ENCODE data around the gene C10orf62.

The C10orf62 gene

GRCh38 chr10:97608991-97609561, 19.6 kb downstream of the C10orf62 start:
- ChIA-PET POLR2A (no interaction called here), CTCF (interaction anchor here (0.6 to 6.5 kb wide), 3 partner anchors 37 to 127 kb away, joined by 3 to 33 read pairs (median 4); partner anchors contain the start of gene ANKRD2)
- Histone ChIP-seq H3K4me3 (ENCODE audit: low read depth, low read length) (no peak overlapping the region), H3K4me1 (ENCODE audit: control insufficient read depth, insufficient read depth, low read length) (no peaks in the 10 kb centered on the region), H3K9me3 (ENCODE audit: control insufficient read depth, insufficient read depth, low read depth, low read length) (no peaks in the 10 kb centered on the region), H3K36me3 (ENCODE audit: control insufficient read depth in 2 of 2, insufficient read depth in 1 of 2, low read length in 2 of 2) (no peaks in the 10 kb centered on the region; a peak in 1 of 3 replicates), H3K27ac (ENCODE audit: extremely low read depth, low read depth, low read length) (no peak overlapping the region)
- TF ChIP-seq ZNF398 (tag by site-specific recombination; IDR thresholded peaks at IDR 0.05) (no peak), ZNF157 (tag by site-specific recombination; IDR thresholded peaks at IDR 0.05) (no peak), ZFHX2 (tag by site-specific recombination; conservative IDR thresholded peaks at IDR 0.05) (no peak)

GRCh38 chr10:97611473-97611872, 22.0 kb downstream of the C10orf62 start:
- POLR2A ChIA-PET, result no interaction called here

More at GRCh38 chr10:97611473-97611872, 22.0 kb downstream of the C10orf62 start:
- Histone ChIP-seq H3K36me3 (ENCODE audit: control insufficient read depth in 2 of 2, insufficient read depth in 1 of 2, low read length in 2 of 2) (peaks cover 0 to 7% of the 10 kb centered on the region in 2 experiments; a peak in 2 of 3 replicates), H3K4me1 (ENCODE audit: control insufficient read depth, insufficient read depth, low read length) (no peaks in the 10 kb centered on the region), H3K9me3 (ENCODE audit: control insufficient read depth, insufficient read depth, low read depth, low read length) (no peaks in the 10 kb centered on the region), H3K27ac (ENCODE audit: extremely low read depth, low read depth, low read length) (no peak overlapping the region), H3K4me3 (ENCODE audit: low read depth, low read length) (no peak overlapping the region)
- no peak for TF ChIP-seq GFI1B (tag by site-specific recombination; IDR thresholded peaks at IDR 0.05)
- no peak for TF ChIP-seq ZNF248 (tag by site-specific recombination; IDR thresholded peaks at IDR 0.05)
- no peak for TF ChIP-seq ZNF335 (tag by site-specific recombination; conservative IDR thresholded peaks at IDR 0.05)
- TF ChIP-seq, protein P1, sequence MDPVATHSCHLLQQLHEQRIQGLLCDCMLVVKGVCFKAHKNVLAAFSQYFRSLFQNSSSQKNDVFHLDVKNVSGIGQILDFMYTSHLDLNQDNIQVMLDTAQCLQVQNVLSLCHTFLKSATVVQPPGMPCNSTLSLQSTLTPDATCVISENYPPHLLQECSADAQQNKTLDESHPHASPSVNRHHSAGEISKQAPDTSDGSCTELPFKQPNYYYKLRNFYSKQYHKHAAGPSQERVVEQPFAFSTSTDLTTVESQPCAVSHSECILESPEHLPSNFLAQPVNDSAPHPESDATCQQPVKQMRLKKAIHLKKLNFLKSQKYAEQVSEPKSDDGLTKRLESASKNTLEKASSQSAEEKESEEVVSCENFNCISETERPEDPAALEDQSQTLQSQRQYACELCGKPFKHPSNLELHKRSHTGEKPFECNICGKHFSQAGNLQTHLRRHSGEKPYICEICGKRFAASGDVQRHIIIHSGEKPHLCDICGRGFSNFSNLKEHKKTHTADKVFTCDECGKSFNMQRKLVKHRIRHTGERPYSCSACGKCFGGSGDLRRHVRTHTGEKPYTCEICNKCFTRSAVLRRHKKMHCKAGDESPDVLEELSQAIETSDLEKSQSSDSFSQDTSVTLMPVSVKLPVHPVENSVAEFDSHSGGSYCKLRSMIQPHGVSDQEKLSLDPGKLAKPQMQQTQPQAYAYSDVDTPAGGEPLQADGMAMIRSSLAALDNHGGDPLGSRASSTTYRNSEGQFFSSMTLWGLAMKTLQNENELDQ (tag by site-specific recombination; IDR thresholded peaks at IDR 0.05; ENCODE audit: low read depth), result no peak
- no peak for TF ChIP-seq ZNF654 (tag by site-specific recombination; IDR thresholded peaks at IDR 0.05; ENCODE audit: low read depth)
- TF ChIP-seq, protein P2, sequence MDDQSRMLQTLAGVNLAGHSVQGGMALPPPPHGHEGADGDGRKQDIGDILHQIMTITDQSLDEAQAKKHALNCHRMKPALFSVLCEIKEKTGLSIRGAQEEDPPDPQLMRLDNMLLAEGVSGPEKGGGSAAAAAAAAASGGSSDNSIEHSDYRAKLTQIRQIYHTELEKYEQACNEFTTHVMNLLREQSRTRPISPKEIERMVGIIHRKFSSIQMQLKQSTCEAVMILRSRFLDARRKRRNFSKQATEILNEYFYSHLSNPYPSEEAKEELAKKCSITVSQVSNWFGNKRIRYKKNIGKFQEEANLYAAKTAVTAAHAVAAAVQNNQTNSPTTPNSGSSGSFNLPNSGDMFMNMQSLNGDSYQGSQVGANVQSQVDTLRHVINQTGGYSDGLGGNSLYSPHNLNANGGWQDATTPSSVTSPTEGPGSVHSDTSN (CRISPR knock-in tag; IDR thresholded peaks at IDR 0.05), result no peak
- TF ChIP-seq ZNF560 (tag by site-specific recombination; IDR thresholded peaks at IDR 0.05; ENCODE audit: borderline replicate concordance), result no peak
- no peak for TF ChIP-seq ZNF311 (tag by site-specific recombination; IDR thresholded peaks at IDR 0.05; ENCODE audit: borderline replicate concordance)
- TF ChIP-seq ZNF449 (tag by site-specific recombination; IDR thresholded peaks at IDR 0.05), result no peak
- no peak for TF ChIP-seq ZNF692 (tag by site-specific recombination; IDR thresholded peaks at IDR 0.05)
- no peak for TF ChIP-seq ZBTB17 (tag by site-specific recombination; IDR thresholded peaks at IDR 0.05)
- no peak for TF ChIP-seq ZNF513 (tag by site-specific recombination; IDR thresholded peaks at IDR 0.05)
- no peak for TF ChIP-seq YY1 (tag by site-specific recombination; IDR thresholded peaks at IDR 0.05)
- TF ChIP-seq ZBTB1 (tag by site-specific recombination; IDR thresholded peaks at IDR 0.05), result no peak
- TF ChIP-seq FEZF1 (tag by site-specific recombination; IDR thresholded peaks at IDR 0.05), result no peak
- no peak for TF ChIP-seq ZNF221 (tag by site-specific recombination; IDR thresholded peaks at IDR 0.05; ENCODE audit: borderline replicate concordance)
- TF ChIP-seq ZSCAN5A (tag by site-specific recombination; IDR thresholded peaks at IDR 0.05), result no peak
- CTCF ChIA-PET, result interaction anchor here (0.6 to 8.1 kb wide), 9 partner anchors 9 to 147 kb away, joined by 3 to 78 read pairs (median 6); partner anchors contain the start of gene ANKRD2

Data from HEK293 (cell line).